ENCODE results near the gene GOLGA8M.
A peak's percentile ranks its signal among the peaks of the same experiment; 100 is the strongest.
"Not testable (repeated sequence)": the region's sequence is repeated elsewhere in the genome, so short reads cannot be mapped to it uniquely, and the experiment has no call there.

The GOLGA8M gene

GRCh38 chr15:28673533-28673932 is 38.7 kb downstream of the GOLGA8M start:
- not testable (repeated sequence) for DNase-seq (ENCODE audit: low spot score); H3K4me1 ChIP-seq (ENCODE audit: insufficient read depth, poor library complexity, severe bottlenecking); H3K36me3 ChIP-seq (ENCODE audit: low read depth); H3K27me3 ChIP-seq (ENCODE audit: insufficient read depth, poor library complexity, severe bottlenecking); H3K4me3 ChIP-seq (ENCODE audit: severe bottlenecking); H3K9me3 ChIP-seq (ENCODE audit: severe bottlenecking); H3K27ac ChIP-seq (ENCODE audit: poor library complexity, severe bottlenecking); ATAC-seq (ENCODE audit: low read depth)

DNA sequence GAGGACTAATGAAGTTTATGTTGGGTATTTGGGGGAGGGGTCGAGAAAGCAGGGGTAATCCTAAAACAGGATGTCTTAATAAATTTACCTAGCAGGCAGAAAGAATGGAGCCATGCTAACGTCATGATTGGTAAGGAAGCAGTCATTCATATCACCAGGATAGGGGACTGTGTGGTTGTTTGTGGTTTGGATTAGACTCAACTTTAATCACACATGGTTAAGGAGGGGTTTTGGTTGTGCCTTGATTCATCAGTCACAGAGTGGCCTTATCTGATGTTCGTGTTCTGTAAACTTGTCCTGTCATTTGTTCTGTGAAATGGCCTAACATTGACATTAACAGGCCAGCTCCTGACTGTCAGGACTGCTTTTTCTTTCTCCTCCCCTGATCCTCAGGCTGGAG is 40.1 kb downstream of the GOLGA8M start:
- not testable (repeated sequence) for H3K4me1 ChIP-seq (ENCODE audit: insufficient read depth, poor library complexity, severe bottlenecking); DNase-seq (ENCODE audit: low spot score); H3K27ac ChIP-seq (ENCODE audit: poor library complexity, severe bottlenecking); H3K4me3 ChIP-seq (ENCODE audit: severe bottlenecking); H3K27me3 ChIP-seq (ENCODE audit: insufficient read depth, poor library complexity, severe bottlenecking); H3K36me3 ChIP-seq (ENCODE audit: low read depth); ATAC-seq (ENCODE audit: low read depth); H3K9me3 ChIP-seq (ENCODE audit: severe bottlenecking)

- H3K36me3 ChIP-seq (ENCODE audit: low read depth); H3K4me3 ChIP-seq (ENCODE audit: severe bottlenecking); H3K27ac ChIP-seq (ENCODE audit: poor library complexity, severe bottlenecking); H3K4me1 ChIP-seq (ENCODE audit: insufficient read depth, poor library complexity, severe bottlenecking); DNase-seq (ENCODE audit: low spot score); H3K9me3 ChIP-seq (ENCODE audit: severe bottlenecking); ATAC-seq (ENCODE audit: low read depth); H3K27me3 ChIP-seq (ENCODE audit: insufficient read depth, poor library complexity, severe bottlenecking): not testable (repeated sequence)
Observed at GRCh38 chr15:28666402-28666801, 45.8 kb downstream of the GOLGA8M start.

DNA sequence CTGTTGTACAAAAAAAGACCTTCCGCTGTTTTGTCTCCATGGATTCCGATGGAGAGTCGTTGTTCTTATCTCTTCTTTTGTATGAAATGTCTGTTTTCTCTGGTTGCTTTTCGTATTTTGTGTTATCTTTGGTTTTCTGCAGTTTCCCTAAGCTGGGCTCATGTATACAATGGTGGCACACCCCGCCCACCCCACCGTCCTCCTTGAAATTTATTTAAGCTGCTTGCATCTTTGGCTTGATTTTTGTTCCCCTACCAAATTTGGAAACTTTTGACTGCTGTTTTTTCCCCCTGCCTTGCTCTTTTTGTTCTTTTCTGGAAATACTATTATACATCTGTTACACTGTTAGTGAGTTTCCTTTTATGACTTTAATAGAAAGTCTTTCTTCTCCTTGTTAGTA is 47.6 kb downstream of the GOLGA8M start:
- not testable (repeated sequence) for H3K36me3 ChIP-seq (ENCODE audit: low read depth); H3K27me3 ChIP-seq (ENCODE audit: insufficient read depth, poor library complexity, severe bottlenecking); H3K4me1 ChIP-seq (ENCODE audit: insufficient read depth, poor library complexity, severe bottlenecking); DNase-seq (ENCODE audit: low spot score); H3K27ac ChIP-seq (ENCODE audit: poor library complexity, severe bottlenecking); H3K9me3 ChIP-seq (ENCODE audit: severe bottlenecking); ATAC-seq (ENCODE audit: low read depth); H3K4me3 ChIP-seq (ENCODE audit: severe bottlenecking)

- not testable (repeated sequence) for H3K9me3 ChIP-seq (ENCODE audit: severe bottlenecking); H3K4me1 ChIP-seq (ENCODE audit: insufficient read depth, poor library complexity, severe bottlenecking); H3K4me3 ChIP-seq (ENCODE audit: severe bottlenecking); H3K27me3 ChIP-seq (ENCODE audit: insufficient read depth, poor library complexity, severe bottlenecking); H3K36me3 ChIP-seq (ENCODE audit: low read depth); H3K27ac ChIP-seq (ENCODE audit: poor library complexity, severe bottlenecking); DNase-seq (ENCODE audit: low spot score)
- peak; percentile 26; the same call in 1 of the 3 replicates for ATAC-seq (ENCODE audit: low read depth)
Observed at GRCh38 chr15:28663717-28664116, 48.5 kb downstream of the GOLGA8M start.

DNA sequence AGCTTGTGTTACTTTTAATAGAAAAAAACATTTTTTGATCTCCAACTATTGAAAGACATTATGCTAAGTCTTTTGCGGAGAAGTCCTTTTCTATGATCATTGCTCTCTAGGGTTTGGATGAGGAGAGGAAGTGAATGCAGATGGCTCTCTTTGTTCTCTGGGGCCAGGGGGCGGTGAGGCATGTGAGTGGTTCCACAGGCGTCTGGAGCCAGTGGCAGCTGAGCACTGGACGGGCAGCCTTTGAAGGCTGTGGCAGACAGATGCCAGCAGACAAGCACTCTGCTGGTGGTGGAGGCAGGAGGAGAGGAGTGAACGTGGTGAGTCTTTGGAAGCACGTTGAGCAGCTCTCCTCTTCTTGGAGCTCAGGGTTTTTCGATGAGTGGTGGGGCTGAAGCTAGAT is 51.5 kb downstream of the GOLGA8M start:
- H3K4me1 ChIP-seq (ENCODE audit: insufficient read depth, poor library complexity, severe bottlenecking); H3K27ac ChIP-seq (ENCODE audit: poor library complexity, severe bottlenecking); DNase-seq (ENCODE audit: low spot score); H3K9me3 ChIP-seq (ENCODE audit: severe bottlenecking); H3K36me3 ChIP-seq (ENCODE audit: low read depth); ATAC-seq (ENCODE audit: low read depth); H3K27me3 ChIP-seq (ENCODE audit: insufficient read depth, poor library complexity, severe bottlenecking); H3K4me3 ChIP-seq (ENCODE audit: severe bottlenecking): not testable (repeated sequence)

- H3K27me3 ChIP-seq (ENCODE audit: insufficient read depth, poor library complexity, severe bottlenecking); H3K4me1 ChIP-seq (ENCODE audit: insufficient read depth, poor library complexity, severe bottlenecking); ATAC-seq (ENCODE audit: low read depth); DNase-seq (ENCODE audit: low spot score); H3K36me3 ChIP-seq (ENCODE audit: low read depth); H3K9me3 ChIP-seq (ENCODE audit: severe bottlenecking); H3K4me3 ChIP-seq (ENCODE audit: severe bottlenecking); H3K27ac ChIP-seq (ENCODE audit: poor library complexity, severe bottlenecking): not testable (repeated sequence)
Observed at GRCh38 chr15:28656018-28656360, 56.2 kb downstream of the GOLGA8M start.

DNA sequence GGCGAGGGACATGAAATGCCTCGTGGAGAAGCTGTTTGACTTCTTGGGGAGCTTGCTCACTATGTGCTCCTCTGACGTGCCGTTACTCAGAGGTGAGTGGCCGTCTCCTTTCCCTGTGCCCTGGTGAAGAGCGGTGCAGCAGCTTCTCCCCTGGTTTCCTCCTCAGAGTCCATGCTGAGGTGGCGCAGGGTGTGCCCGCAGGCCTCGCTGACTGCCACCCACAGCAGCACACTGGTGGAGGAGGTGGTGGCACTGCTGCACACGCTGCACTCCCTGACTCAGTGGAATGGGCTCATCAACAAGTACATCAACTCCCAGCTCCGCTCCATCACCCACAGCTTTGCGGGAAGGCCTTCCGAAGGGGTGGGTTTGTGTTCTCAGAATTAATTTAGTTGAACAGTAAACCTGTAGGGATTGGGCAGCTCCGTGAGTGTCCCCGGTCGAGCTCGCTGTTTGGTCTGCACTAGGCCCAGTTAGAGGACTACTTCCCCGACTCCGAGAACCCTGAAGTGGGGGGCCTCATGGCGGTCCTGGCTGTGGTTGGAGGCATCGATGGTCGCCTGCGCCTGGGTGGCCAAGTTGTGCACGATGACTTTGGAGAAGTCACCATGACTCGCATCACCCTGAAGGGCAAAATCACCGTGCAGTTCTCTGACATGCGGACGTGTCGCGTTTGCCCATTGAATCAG is 56.7 kb downstream of the GOLGA8M start:
- H3K27me3 ChIP-seq (ENCODE audit: insufficient read depth, poor library complexity, severe bottlenecking), result not testable (repeated sequence)

DNA sequence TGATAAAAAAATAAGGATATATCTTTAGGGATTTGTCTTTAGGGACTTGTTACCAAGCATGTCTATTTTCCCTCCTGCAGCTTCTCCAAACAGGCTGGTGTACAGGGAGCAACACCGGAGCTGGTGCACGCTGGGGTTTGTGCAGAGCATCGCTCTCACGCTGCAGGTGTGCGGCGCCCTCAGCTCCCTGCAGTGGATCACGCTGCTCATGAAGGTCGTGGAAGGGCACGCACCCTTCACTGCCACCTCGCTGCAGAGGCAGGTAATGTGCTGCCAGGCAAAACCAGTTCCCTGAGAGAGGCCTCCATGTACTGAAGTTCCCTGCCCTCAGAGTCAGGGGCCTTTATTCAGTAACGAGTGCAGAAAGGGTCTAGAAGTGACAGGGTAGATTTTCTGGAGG is 58.0 kb downstream of the GOLGA8M start:
- ATAC-seq (ENCODE audit: low read depth); H3K36me3 ChIP-seq (ENCODE audit: low read depth); DNase-seq (ENCODE audit: low spot score); H3K9me3 ChIP-seq (ENCODE audit: severe bottlenecking); H3K27ac ChIP-seq (ENCODE audit: poor library complexity, severe bottlenecking); H3K27me3 ChIP-seq (ENCODE audit: insufficient read depth, poor library complexity, severe bottlenecking); H3K4me1 ChIP-seq (ENCODE audit: insufficient read depth, poor library complexity, severe bottlenecking); H3K4me3 ChIP-seq (ENCODE audit: severe bottlenecking): not testable (repeated sequence)

More for the DNA sequence above, 56.7 kb downstream of the GOLGA8M start:
- H3K4me1 ChIP-seq (ENCODE audit: insufficient read depth, poor library complexity, severe bottlenecking); ATAC-seq (ENCODE audit: low read depth); H3K36me3 ChIP-seq (ENCODE audit: low read depth); H3K4me3 ChIP-seq (ENCODE audit: severe bottlenecking); DNase-seq (ENCODE audit: low spot score); H3K27ac ChIP-seq (ENCODE audit: poor library complexity, severe bottlenecking); H3K9me3 ChIP-seq (ENCODE audit: severe bottlenecking): not testable (repeated sequence)

GRCh38 chr15:28652538-28652937 is 59.7 kb downstream of the GOLGA8M start:
- H3K4me1 ChIP-seq (ENCODE audit: insufficient read depth, poor library complexity, severe bottlenecking); H3K27ac ChIP-seq (ENCODE audit: poor library complexity, severe bottlenecking); ATAC-seq (ENCODE audit: low read depth); DNase-seq (ENCODE audit: low spot score); H3K9me3 ChIP-seq (ENCODE audit: severe bottlenecking); H3K4me3 ChIP-seq (ENCODE audit: severe bottlenecking); H3K36me3 ChIP-seq (ENCODE audit: low read depth); H3K27me3 ChIP-seq (ENCODE audit: insufficient read depth, poor library complexity, severe bottlenecking): not testable (repeated sequence)
